NCI-H748 (cell line): ENCODE measurements around the gene CHST7.
A peak's percentile ranks its signal among the peaks of the same experiment; 100 is the strongest.

ENCODE experiments used
- DNase-seq: peaks from one replicate; lab custom pipeline; 2025; ENCODE audit not compliant: unreplicated experiment; lab: John Stamatoyannopoulos, UW

CHST7 gene

DNA sequence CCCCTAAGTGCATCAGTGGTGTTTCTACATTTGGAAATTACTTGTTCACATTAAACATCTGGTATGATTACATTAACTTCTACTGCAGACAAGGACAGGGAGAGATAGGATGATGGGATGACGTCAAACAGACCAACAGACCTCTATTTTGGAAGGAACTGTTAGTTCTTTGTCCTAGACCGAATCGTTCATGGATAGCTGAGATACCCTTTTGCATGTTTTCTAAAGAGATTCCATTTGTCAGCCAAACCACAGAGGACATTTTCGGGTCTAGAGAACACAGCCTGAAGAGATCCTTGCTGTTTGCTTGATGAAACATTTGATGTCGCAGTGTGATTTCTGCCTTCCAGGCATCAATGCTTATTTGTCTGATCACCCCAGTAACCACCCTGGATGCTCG lies 27.7 kb downstream of the CHST7 start:
- DNase-seq: no peak

- no peak for DNase-seq
These were observed 29.0 kb downstream of the CHST7 start for GRCh38 chrX:46602468-46603102.

DNA sequence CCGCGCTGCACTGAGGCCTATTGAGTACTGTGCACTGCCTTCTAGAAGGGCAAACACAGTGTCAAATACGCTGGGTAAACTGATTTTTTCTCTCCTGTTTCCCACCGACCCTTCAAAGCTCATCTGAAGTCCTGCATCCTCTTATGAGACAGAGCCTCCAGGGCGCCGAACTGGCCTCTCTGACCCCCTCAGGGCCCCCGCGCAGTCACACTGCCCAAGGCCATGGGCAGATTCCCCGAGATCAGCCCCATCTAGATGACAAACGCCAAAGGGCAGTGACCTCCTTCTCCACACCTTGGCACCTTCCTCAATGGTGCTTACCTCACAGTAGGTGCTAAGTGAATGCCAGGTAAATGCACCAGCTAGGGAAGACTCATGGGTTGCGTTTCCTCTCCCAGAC lies 34.4 kb downstream of the CHST7 start:
- no peak for DNase-seq

- no peak for DNase-seq
These were observed 36.6 kb downstream of the CHST7 start for GRCh38 chrX:46610070-46610658.

DNA sequence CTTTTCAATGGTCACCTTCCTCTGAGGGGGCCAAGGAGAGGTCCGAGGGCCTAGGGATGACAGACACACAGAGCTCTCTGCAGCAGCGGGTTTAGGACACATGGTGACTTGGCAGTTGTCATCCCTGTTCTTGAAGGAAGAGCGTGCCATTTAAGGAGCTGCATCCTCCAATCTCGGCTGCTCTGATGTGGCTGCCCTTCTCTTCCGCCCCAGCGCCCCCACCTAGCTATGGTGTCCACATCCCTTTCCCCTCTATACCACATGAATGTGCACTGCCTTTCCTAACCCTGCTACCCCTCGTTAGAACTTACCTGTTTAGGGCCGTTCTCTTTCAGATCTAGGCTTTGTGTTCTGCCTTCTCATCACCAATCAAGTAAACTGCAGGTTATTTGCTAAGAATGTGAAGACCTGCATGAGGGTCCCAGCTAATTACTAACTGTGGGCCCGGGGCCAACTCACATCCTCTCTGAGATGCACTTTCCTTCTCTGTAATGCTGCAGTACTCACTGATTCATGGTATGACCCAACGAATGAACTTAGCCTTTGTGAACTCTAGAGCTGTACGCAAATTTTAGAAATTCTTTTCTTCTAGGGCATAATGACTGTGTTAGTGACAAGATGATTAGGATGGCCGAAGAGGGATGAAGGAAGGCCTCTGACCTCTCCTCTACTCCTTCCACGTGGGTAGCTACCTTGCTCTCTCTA lies 38.2 kb downstream of the CHST7 start:
- no peak for DNase-seq

- no peak for DNase-seq
These were observed 44.3 kb downstream of the CHST7 start for GRCh38 chrX:46617906-46618305.

- no peak for DNase-seq
These were observed 45.4 kb downstream of the CHST7 start for GRCh38 chrX:46618947-46619346.

DNA sequence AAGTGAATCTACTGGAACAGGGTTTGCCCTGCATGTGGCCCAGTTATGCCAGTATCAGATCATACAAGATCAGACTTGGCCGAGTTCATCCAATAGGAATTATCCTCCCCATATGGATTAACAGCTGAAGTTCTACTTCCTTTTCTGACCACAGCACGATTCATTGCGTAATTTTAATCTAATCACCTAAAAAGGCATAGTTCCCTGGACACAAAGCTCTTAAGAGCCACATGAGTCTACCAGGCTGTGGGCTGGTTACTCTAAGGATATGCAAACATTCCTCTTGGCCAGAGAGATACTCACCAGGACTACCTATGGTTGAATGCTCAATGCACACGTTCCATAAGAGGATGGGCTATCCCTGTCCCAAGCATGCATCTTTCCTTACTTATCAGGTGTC lies 46.9 kb downstream of the CHST7 start:
- no peak for DNase-seq

GRCh38 chrX:46621572-46621971 lies 48.0 kb downstream of the CHST7 start:
- no peak for DNase-seq

- DNase-seq: peak; percentile 52
These were observed 50.7 kb downstream of the CHST7 start for GRCh38 chrX:46624090-46624786.

GRCh38 chrX:46626566-46626965 lies 53.0 kb downstream of the CHST7 start:
- DNase-seq: no peak

DNA sequence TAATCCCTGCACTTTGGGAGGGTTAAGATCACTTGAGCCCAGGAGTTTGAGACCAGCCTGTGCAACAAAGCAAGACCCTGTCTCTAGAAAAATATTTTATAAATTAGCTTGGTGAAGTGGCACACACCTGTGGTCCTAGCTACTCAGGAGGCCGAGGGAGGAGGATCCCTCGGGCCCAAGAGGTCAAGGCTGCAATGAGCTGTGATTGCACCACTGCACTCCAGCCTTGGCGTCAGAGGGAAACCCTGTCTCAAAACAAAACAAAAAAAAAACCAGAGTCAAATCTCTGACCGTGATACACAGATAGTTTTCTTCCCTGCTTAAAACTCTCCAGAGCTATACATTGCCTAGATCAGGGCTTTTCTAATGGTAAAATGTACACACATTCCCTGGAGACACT lies 53.5 kb downstream of the CHST7 start:
- DNase-seq: no peak

DNA sequence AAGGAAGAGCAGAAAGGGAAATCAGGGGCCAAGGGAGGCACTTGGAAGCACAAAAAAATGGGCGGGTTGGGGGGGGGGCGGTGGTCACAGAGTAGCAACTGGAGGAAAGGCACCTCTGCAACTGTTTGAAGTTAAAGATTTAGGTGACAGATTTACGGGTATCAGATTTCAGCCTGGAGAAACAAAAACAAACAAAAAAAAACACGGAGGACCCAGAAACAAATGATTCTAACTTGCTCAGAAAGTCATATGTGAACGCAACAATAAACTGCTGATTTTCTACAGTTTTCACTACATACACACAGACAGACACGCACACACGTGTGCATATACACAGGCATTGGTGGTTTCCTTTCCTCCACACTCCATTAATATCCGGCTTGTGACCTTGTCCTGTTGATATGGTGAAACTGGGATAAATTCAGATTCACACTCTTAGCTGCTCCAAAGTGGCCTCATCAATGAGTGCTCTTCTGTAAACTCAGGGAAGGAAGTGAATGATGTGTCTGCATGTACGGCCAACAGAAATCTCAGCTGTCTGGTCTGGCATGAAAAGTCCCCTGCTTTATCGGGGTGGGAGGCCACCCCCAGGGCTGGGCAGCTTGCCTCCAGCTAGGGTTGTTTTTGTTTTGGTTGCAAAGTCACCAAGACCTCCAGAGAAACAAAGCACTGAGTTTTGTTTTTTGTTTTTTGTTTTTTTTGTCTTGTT lies 54.3 kb downstream of the CHST7 start:
- DNase-seq: no peak

DNA sequence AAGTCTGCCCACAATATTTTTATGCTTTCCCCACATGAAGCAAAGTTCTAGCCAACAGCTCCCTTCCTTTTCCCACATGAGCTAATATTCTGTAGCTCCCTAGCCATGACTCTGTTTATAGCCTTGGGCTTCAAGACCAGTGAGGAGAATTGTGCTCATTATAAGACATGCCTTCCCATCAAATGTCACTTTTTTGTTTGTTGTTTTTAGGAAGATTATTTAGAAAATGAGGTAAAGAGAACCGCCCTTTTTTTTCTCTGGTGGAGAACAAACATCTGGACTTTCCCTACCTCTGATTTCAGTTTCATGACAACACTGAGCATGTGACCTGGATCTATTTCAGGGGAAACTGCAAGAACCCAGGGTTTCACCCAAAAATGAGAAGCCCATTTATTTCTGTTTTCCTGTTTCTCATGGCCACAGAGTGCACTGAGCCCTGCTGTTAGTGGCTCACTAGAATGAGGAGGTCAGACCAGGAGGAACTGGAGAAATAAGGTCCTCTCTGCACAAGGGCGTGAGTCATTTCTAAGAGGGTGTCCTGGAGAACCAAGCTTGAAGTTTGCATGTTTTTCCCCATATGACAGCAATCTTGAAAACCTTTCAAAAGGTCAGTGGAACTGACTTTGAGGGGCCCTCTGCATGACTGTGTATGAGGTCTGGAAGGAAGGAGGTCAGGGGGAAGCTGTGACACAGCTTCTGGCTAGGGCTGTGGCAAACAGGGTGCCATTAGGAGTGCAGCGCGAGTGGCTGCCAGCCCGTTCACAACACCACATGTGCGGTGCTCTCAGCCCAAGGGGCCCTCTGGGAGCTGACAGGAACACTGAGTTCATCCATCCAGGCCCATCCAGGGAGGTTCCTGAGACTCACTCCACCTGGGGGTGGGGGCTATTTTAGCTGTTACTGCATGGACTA lies 55.2 kb downstream of the CHST7 start:
- DNase-seq: no peak

- DNase-seq: no peak
These were observed 56.6 kb downstream of the CHST7 start for GRCh38 chrX:46630141-46630540.

DNA sequence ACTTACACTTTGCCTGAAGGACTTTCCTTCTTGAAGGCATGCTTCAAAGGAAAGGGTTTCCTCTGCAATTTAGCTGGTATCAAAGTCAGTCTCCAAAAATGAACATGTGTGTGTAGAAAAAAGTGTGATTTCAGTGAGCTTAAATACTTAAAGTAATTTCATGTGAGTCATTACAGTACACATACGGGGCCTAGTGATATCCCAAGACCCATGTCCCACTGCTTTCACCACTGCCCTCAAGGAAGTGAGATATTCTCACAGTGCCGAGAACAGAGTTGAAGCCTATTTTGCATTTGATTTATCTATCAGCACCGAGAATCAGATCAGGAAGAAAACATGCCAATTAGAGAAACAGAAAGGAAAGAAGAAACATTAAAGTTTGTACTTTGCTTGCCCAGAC lies 61.0 kb downstream of the CHST7 start:
- no peak for DNase-seq

GRCh38 chrX:46635186-46635585 lies 61.6 kb downstream of the CHST7 start:
- DNase-seq: no peak

DNA sequence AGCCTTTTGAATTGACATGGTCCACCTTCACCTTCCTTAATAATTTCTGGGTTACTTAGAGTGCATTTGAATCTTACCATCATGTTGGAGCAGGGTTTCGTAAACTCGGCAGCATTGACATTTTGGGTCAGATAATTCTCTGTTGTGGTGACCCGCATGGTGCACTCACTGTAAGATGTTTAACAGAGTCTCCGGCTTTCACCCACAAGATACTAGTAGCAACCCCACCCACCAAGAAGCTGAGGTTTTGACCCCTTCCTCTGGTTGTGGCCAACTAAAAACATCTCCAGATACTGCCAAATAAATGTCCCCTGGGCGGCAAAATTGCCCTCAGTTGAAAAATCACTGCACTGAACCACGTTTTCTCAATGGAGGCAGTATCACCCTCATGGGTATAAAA lies 62.7 kb downstream of the CHST7 start:
- DNase-seq: no peak

GRCh38 chrX:46637938-46638337 lies 64.4 kb downstream of the CHST7 start:
- no peak for DNase-seq

GRCh38 chrX:46642145-46642544 lies 68.6 kb downstream of the CHST7 start:
- peak; percentile 36 for DNase-seq
